ENCODE data around the gene ZNF385D.

- TF ChIP-seq, protein P1, sequence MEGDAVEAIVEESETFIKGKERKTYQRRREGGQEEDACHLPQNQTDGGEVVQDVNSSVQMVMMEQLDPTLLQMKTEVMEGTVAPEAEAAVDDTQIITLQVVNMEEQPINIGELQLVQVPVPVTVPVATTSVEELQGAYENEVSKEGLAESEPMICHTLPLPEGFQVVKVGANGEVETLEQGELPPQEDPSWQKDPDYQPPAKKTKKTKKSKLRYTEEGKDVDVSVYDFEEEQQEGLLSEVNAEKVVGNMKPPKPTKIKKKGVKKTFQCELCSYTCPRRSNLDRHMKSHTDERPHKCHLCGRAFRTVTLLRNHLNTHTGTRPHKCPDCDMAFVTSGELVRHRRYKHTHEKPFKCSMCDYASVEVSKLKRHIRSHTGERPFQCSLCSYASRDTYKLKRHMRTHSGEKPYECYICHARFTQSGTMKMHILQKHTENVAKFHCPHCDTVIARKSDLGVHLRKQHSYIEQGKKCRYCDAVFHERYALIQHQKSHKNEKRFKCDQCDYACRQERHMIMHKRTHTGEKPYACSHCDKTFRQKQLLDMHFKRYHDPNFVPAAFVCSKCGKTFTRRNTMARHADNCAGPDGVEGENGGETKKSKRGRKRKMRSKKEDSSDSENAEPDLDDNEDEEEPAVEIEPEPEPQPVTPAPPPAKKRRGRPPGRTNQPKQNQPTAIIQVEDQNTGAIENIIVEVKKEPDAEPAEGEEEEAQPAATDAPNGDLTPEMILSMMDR (IDR thresholded peaks at IDR 0.05) = no peak
- no peak for TF ChIP-seq JUN (CRISPR knock-in tag; IDR thresholded peaks at IDR 0.05)
These were observed 126.5 kb downstream of the ZNF385D start for GRCh38 chr3:21624524-21624923.
